Measurements from ENCODE around the gene NANOS1.

NANOS1 gene, protein sequence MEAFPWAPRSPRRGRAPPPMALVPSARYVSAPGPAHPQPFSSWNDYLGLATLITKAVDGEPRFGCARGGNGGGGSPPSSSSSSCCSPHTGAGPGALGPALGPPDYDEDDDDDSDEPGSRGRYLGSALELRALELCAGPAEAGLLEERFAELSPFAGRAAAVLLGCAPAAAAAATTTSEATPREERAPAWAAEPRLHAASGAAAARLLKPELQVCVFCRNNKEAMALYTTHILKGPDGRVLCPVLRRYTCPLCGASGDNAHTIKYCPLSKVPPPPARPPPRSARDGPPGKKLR

DNA sequence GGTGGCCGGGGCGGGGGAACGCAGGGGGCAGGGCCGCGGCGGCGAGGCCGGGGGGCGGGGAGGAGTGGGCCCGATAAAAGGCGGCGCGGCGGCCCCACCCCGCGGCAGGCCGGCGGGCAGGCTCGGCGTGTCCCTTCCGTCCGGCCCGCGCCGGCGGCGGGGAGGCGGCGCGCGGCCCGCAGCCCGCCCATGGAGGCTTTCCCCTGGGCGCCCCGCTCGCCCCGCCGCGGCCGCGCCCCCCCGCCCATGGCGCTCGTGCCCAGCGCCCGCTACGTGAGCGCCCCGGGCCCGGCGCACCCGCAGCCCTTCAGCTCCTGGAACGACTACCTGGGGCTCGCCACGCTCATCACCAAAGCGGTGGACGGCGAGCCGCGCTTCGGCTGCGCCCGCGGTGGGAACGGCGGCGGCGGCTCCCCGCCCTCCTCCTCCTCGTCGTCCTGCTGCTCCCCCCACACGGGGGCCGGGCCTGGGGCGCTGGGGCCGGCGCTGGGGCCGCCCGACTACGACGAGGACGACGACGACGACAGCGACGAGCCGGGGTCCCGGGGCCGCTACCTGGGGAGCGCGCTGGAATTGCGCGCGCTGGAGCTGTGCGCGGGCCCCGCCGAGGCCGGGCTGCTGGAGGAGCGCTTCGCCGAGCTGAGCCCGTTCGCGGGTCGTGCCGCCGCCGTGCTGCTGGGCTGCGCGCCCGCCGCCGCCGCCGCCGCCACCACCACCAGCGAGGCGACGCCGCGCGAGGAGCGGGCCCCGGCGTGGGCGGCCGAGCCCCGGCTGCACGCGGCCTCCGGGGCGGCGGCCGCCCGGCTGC is at the start of gene NANOS1:
Gene NANOS1 (plus strand): TSS at position 102 of the 808 bp plus-strand sequence. CDS start 88 bp downstream, at position 190.
- ATAC-seq = peak; percentile 28
- H3K9me3 Mint-ChIP-seq = no peaks in the 10 kb centered on the region
- H3K27me3 Mint-ChIP-seq = peaks cover 19% of the 10 kb centered on the region
- peaks cover 25% of the 10 kb centered on the region for H3K36me3 Mint-ChIP-seq
- peaks cover 32% of the 10 kb centered on the region for H3K4me1 Mint-ChIP-seq
- peak within 1 kb of the TSS; percentile 58 for H3K4me3 Mint-ChIP-seq
- H3K27ac Mint-ChIP-seq = no peak within 1 kb of the TSS

DNA sequence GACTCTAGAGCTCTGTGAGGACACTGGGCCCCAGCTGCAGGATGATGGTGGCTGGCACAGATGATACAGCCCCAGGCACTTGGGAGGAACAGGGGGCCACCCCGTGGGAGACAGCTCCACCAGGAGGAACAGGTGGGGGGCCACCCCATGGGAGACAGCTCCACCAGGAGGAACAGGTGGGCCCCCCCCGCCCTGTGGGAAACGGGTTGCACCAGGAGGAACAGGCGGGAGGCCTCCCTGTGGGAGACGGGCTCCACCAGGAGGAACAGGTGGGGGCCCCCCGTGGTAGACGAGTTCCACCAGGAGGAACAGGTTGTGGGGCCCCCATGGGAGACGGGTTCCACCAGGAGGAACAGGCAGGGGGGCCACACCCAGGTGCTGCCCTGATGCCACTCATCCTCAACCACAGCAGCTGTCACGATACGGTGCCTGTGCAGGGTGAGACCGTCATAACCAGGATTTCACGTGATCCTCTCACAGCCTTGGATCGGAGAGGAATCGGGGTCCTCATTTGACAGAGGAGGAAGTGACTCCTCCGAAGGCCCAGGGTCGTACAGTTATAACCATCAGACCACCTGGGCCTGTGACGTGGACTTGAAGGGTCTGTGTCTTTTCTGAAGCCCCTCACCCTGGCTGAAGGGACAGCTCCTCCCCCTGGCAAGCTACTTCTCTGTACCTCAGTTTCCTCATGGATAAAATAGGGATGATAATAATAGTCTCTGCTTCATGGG is 49.2 kb upstream of the NANOS1 start:
- peaks cover 59% of the 10 kb centered on the region for H3K27me3 Mint-ChIP-seq
- H3K27ac Mint-ChIP-seq = no peak overlapping the region
- H3K9me3 Mint-ChIP-seq = peaks cover 13% of the 10 kb centered on the region
- ATAC-seq = peak; percentile 56
- no peak overlapping the region for H3K4me3 Mint-ChIP-seq
- H3K36me3 Mint-ChIP-seq = peaks cover 12% of the 10 kb centered on the region
- no peaks in the 10 kb centered on the region for H3K4me1 Mint-ChIP-seq

DNA sequence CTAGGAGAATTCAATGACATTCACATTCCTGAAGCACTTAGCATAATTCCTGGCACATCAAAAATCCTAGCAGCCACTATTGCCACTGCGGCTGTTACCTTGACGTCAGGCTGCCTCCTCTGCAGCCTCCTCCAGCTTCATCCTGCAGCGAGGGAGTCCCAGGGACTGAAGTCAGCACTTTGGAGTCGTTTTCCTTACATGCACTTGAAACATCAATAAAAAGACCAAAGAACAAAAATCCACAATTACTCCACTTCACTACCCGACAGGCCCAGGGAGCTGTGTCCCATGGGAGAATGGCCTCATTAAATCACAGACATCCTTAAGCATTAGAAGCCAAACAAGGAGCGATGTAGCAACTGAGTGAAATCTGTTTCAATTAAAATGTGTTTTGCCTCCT is 48.6 kb upstream of the NANOS1 start:
- Mint-ChIP-seq H3K36me3 (peaks cover 18% of the 10 kb centered on the region), H3K27me3 (peaks cover 53% of the 10 kb centered on the region), H3K4me1 (no peaks in the 10 kb centered on the region), H3K4me3 (no peak overlapping the region), H3K27ac (no peak overlapping the region), H3K9me3 (peaks cover 15% of the 10 kb centered on the region)
- no peak for ATAC-seq

GRCh38 chr10:118981946-118982345 is 47.6 kb upstream of the NANOS1 start:
- Mint-ChIP-seq H3K36me3 (peaks cover 18% of the 10 kb centered on the region), H3K4me3 (no peak overlapping the region), H3K27me3 (peaks cover 44% of the 10 kb centered on the region), H3K27ac (no peak overlapping the region), H3K9me3 (peaks cover 14% of the 10 kb centered on the region), H3K4me1 (peaks cover 4% of the 10 kb centered on the region)
- no peak for ATAC-seq

DNA sequence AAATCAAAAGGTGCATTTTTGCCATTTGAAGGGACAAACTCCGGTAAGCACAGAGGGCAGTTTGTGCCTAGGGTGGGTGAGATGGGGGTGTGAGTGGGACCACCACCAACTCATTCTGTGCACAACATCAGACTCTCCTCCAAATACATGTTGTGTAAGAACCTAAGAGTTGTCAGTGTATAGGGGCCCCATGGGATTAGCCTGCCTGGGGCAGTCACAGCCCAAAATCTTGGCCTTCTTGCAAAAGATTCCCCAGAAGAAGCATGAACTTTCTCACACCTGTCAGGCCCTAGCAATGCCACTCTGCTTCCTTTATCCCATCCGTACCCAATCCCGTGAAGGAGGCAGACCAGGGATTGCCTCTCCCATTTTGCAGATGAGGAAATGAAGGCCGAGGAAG is 47.1 kb upstream of the NANOS1 start:
- peaks cover 18% of the 10 kb centered on the region for H3K36me3 Mint-ChIP-seq
- peaks cover 14% of the 10 kb centered on the region for H3K9me3 Mint-ChIP-seq
- ATAC-seq = no peak
- H3K4me3 Mint-ChIP-seq = no peak overlapping the region
- no peak overlapping the region for H3K27ac Mint-ChIP-seq
- peaks cover 8% of the 10 kb centered on the region for H3K4me1 Mint-ChIP-seq
- H3K27me3 Mint-ChIP-seq = peaks cover 44% of the 10 kb centered on the region

DNA sequence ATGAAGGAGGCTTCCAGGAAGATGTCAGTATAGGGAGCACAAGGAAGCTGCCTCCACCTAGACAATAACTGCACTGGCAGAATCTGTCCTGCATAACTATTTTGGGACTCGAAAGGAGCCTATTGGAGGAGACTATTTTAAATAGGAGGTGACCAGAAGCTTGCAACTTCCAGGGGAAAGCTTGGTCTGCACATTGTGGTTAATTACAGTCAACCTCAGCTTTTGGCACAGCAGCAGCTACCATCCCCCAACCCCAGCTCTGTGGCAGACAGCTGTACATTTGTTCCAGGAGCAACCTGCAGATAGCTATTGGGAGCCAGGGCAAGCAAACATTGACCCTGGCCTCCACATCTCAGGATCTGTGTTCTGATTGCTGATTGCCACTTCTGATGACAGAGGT is 46.3 kb upstream of the NANOS1 start:
- Mint-ChIP-seq H3K36me3 (peaks cover 18% of the 10 kb centered on the region), H3K4me1 (peaks cover 15% of the 10 kb centered on the region), H3K27me3 (peaks cover 42% of the 10 kb centered on the region), H3K4me3 (no peak overlapping the region), H3K27ac (no peak overlapping the region), H3K9me3 (peaks cover 16% of the 10 kb centered on the region)
- ATAC-seq = no peak

GRCh38 chr10:118985576-118985975 is 43.9 kb upstream of the NANOS1 start:
- no peak for ATAC-seq
- peaks cover 18% of the 10 kb centered on the region for H3K36me3 Mint-ChIP-seq
- peaks cover 16% of the 10 kb centered on the region for H3K9me3 Mint-ChIP-seq
- H3K4me1 Mint-ChIP-seq = peaks cover 15% of the 10 kb centered on the region
- H3K4me3 Mint-ChIP-seq = no peak overlapping the region
- H3K27me3 Mint-ChIP-seq = peaks cover 20% of the 10 kb centered on the region
- H3K27ac Mint-ChIP-seq = no peak overlapping the region

DNA sequence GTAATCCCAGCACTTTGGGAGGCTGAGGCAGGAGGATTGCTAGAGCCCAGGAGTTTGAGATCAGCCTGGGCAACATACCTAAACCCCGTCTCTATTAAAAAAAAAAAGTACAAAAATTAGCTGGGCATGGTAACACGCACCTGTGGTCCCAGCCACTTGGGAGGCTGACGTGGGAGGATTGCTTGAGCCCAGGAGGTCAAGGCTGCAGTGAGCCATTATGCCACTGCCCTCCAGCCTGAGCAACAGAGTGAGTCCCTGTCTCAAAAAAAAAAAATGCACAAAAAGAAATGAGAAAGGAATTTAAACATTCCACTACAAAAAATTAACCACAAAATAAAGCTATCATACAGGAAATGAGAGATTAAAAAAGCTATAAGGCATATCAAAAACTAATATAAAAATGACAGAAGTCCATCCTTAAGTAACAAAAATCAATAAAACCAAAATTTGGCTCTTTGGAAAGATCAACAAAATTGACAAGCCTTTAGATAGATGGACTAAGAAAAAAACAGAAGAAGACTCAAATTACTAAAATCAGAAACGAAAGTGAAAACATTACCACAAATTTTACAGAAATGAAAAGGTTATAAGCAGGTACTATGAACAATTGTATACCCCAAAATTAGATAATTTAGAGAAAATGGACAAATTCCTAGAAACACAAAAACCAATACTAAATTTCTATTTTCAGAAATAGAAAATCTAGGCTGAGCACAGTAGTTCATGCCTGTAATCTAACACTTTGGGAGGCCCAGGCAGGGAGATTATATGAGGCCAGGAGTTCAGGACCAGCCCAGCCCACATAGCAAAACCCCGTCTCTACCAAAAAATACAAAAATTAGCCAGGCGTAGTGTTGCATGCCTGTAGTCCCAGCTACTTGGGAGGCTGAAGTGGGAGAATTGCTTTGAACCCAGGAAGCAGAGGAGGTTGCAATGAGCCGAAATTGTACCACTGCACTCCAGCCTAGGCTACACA is 42.4 kb upstream of the NANOS1 start:
- peak; percentile 51 for ATAC-seq
- H3K27ac Mint-ChIP-seq = no peak overlapping the region
- peaks cover 15% of the 10 kb centered on the region for H3K4me1 Mint-ChIP-seq
- peaks cover 18% of the 10 kb centered on the region for H3K36me3 Mint-ChIP-seq
- peaks cover 9% of the 10 kb centered on the region for H3K27me3 Mint-ChIP-seq
- H3K9me3 Mint-ChIP-seq = peaks cover 16% of the 10 kb centered on the region
- no peak overlapping the region for H3K4me3 Mint-ChIP-seq

DNA sequence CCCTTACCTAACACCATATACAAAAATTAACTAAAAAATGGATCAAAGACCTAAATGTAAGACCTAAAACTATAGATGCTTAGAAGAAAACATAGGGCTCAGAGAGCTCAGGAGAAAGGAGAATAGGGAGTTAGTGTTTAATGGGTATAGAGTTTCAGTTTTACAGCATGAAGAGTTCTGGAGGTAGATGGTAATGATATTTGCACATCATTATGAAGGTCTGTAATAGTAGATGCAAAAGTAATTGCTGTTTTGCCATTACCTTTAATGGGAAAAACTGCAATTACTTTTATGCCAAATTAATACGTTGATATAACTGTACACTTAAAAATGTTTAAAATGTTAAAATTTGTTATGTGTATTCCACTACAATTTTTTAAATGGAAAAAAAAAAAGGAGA is 39.2 kb upstream of the NANOS1 start:
- Mint-ChIP-seq H3K27me3 (no peaks in the 10 kb centered on the region), H3K27ac (no peak overlapping the region), H3K9me3 (peaks cover 7% of the 10 kb centered on the region), H3K4me3 (no peak overlapping the region), H3K4me1 (peaks cover 15% of the 10 kb centered on the region), H3K36me3 (peaks cover 5% of the 10 kb centered on the region)
- ATAC-seq = no peak

- Mint-ChIP-seq H3K9me3 (peaks cover 3% of the 10 kb centered on the region), H3K4me3 (no peak overlapping the region), H3K27me3 (peaks cover 5% of the 10 kb centered on the region), H3K36me3 (no peaks in the 10 kb centered on the region), H3K4me1 (peaks cover 6% of the 10 kb centered on the region), H3K27ac (no peak overlapping the region)
- ATAC-seq = no peak
These were observed 37.0 kb upstream of the NANOS1 start for GRCh38 chr10:118992496-118992895.

DNA sequence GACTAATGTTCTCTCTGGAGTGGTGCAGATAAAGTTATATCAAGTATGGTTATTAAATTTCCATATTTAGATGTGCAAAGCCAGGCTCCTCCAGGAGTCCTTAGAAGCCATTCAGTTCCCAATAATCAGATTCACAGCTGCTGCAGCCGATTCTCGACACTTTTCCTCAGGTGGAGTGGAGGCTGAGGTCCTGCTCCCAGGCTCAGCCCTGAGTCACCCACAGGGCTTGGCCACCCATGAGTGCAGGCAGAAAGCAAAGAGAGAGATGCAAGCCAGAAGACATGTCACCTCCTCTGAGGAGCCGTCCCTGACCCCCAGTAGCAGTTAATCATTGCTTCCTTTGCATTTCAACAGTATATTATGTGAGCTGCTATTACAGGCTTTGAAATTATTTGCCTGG is 36.3 kb upstream of the NANOS1 start:
- no peak for ATAC-seq
- Mint-ChIP-seq H3K4me3 (no peak overlapping the region), H3K9me3 (peaks cover 3% of the 10 kb centered on the region), H3K27me3 (peaks cover 12% of the 10 kb centered on the region), H3K36me3 (no peaks in the 10 kb centered on the region), H3K27ac (no peak overlapping the region), H3K4me1 (no peaks in the 10 kb centered on the region)

- Mint-ChIP-seq H3K4me1 (no peaks in the 10 kb centered on the region), H3K27ac (no peak overlapping the region), H3K27me3 (peaks cover 13% of the 10 kb centered on the region), H3K9me3 (peaks cover 3% of the 10 kb centered on the region), H3K4me3 (no peak overlapping the region), H3K36me3 (no peaks in the 10 kb centered on the region)
- no peak for ATAC-seq
These were observed 35.2 kb upstream of the NANOS1 start for GRCh38 chr10:118994321-118994720.

DNA sequence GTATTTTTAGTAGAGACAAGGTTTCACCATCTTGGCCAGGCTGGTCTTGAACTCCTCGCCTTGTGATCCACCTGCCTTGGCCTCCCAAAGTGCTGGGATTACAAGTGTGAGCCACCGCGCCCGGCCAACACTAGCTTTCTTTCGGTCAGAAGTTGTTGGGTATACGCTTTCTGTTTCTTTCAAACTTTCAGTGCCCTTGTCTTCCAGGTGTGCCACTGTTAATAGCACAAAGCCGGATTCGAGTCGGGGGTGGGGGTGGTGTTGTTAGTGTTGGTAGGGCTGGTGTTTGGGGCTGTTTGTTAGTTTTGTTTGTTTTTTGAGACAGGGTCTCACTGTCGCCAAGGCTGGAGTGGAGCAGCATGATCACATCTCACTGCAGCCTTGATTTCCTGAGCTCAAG is 33.8 kb upstream of the NANOS1 start:
- no peak for ATAC-seq
- Mint-ChIP-seq H3K27ac (no peak overlapping the region), H3K36me3 (no peaks in the 10 kb centered on the region), H3K4me1 (no peaks in the 10 kb centered on the region), H3K27me3 (peaks cover 13% of the 10 kb centered on the region), H3K9me3 (peaks cover 3% of the 10 kb centered on the region), H3K4me3 (no peak overlapping the region)

- no peak overlapping the region for H3K27ac Mint-ChIP-seq
- ATAC-seq = no peak
- no peak overlapping the region for H3K4me3 Mint-ChIP-seq
- H3K36me3 Mint-ChIP-seq = no peaks in the 10 kb centered on the region
- H3K27me3 Mint-ChIP-seq = peaks cover 29% of the 10 kb centered on the region
- H3K9me3 Mint-ChIP-seq = peaks cover 3% of the 10 kb centered on the region
- H3K4me1 Mint-ChIP-seq = no peaks in the 10 kb centered on the region
These were observed 32.1 kb upstream of the NANOS1 start for GRCh38 chr10:118997379-118997778.

Data from stimulated activated memory B cell treated with anti-CD40 and anti-IgM and Interleukin-4, amounts not matched to agents 10 μg/mL and 1 μg/mL and 100 μg/mL, for 72 hours (primary cell).